Measurements from ENCODE around the gene POP4.

The POP4 gene

DNA sequence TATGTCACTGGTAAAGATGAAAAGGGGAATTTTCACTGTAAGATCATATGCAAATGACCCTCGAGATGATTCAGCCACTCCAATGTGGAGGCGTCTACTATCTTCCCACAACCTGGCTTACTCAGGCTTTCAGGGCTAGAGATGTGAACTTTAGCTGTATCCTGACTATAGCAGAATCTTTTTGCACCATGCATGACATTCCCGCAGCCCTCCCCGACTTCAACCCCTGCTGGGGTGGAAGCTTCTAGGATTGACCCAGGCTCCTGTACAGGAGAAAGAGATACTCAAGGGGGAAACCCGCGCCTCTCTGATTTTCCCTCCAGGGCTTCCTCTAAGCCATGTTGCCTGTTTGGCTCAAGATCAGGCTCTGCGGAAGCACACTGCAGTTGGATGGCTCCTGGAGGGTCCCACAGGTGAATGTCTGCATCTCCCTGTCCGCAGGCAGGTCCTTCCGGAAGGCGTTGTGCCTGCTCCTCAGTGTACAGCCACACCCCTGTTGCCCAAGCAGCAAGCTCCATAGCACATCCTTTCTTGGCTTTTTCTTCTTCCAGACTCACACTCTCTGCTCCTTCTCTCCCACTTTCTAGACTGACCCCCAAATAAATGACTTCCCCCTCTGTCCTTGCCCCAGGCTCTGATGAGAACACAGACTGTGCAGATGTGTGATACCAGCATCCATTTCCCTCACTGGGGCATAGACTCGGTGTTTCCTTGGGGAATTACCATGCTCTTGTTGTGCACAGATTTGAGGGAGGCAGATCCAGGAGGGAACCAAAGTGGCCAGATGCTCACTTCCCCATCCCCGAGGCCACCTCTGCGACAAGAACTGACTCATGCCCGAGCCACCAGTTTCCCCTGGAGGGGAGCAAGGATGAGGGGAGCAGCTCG is 29.1 kb upstream of the POP4 start:
- DNase-seq (ENCODE audit: low spot score): no peak

DNA sequence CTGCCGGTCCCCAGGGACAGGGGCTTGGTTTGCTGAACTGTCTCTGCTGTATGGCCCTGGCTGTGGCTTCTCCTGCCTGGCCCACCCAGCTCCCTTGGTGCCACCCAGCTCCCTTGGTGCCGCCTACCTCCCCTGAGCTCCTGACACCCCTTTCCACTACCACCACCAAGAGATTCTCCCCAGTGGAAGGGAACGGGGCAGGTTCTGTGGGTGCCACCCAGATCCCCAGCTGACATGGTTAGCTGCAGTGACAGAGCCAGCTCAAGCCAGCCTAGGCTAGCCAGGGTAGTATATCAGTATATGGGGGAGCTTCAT is 28.5 kb upstream of the POP4 start:
- DNase-seq (ENCODE audit: low spot score): no peak

DNA sequence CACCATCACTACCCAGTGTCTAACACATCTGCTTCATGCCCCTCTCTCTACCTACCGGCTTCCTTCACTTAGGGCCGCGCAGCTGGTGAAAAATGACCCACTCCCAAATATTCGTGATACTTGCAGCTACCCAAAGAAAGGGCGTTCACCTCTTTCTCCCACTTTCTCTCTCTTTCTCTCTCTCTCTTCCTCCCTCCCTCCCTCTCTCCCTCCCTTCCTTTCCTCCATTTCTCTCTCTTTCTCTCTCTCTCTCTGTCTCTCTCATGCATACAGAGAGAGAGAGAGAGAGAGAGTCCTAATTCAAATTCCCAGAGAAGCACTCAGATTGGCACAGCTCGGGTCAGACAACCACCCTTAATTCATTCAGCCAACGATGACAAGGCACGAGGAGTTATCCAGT is 27.7 kb upstream of the POP4 start:
- DNase-seq (ENCODE audit: low spot score): no peak

DNA sequence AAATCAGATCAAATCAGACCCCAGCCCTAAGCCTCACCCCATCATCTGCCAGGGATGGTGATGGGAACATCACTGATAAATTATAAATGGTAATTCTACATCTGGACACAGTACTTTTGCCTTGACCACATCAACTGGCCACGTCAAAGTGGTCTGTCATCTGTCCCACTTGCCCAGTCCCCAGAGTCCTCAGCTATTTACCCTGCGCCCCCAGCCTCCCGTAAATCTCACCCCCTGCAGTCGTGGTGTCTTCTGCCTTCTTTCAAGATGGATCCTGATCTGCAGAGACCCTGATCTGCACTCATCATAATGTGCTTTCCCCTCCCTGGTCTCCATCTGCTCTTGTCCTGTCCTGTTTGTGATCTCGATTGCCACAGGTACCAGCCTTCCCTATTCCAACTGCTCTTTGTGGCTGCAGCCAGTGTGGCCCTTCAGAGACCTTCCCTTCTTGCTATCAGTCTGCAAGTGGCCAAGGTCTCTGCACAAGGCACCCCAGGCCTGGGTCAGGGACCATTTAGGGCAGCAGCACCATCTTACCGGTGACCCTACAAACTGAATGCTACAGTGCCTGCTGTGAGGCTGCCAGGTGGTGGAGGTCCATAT is 26.7 kb upstream of the POP4 start:
- no peak for DNase-seq (ENCODE audit: low spot score)

DNA sequence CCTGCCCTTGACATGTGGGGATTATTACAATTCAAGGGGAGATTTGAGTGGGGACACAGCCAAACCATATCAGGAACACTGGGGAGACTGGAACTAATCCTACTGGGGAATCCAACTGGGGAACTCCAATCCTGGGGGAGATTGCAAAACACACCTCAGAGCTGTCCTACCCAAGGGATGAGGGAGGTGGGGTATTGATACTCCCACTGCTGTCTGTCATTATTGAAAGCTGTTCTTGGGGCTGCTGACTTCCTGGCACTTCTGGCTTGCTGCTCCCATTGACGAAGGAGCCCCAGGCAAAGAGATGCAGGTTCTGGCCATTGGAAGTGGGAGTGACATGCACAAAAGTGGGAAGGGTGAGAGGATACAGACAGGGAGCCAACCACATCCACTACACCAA is 24.7 kb upstream of the POP4 start:
- DNase-seq (ENCODE audit: low spot score): no peak

DNA sequence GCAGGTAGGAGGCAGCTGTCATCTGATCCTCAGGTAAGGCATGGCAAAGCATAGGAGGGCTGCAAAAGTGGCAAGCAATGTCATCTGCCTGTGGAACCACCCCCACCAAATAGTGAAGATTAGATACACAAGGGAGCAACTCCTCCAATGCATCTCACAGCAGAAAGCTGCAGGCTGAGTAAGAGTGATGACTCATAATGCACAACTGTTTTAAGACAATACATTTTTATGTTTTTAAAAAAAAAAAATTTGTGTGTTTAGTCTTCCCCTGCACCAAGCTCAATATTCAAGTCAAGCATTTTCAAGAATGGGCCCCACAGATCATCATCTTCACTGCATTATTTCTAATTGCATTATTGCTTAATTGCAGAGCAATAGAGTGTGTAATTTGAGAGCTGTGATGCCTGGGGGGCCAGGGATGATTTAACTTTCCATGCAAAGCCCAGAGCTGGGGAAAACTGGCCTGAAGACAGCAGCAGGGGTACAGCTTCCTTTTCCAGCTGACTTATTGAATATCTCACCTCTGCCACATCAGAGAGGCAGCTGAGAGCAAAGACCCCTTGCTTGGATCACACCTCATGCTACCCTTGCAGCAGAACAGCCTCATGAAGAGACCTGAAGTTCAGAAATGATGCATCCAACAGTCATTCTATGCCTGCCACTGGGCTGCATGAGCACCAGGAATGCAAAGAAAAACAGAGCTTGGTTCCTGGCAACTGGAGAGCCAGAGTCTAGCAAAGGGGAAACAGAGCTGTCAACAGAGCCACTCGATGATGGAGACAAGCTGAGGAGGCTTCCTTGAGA is 22.7 kb upstream of the POP4 start:
- DNase-seq (ENCODE audit: low spot score): peak; percentile 30

DNA sequence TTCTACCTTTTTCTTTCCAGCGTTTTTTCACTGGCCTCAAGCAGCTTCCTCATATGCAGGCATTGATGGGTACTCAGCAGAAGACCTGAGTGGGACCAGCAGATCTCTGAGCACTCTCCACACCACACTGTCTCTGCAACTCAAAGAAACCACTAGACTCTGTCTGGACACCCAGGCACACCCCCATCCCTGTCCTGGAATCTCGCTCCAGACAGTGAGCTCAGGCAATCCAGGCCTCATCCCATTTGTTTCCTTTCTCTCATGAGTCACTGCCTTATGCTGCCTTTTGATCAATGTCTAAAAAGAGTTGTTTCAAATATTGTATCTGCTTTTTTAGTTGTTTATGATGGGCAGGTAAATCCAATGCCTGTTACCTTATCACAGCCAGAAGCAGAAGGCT is 19.7 kb upstream of the POP4 start:
- no peak for DNase-seq (ENCODE audit: low spot score)

DNA sequence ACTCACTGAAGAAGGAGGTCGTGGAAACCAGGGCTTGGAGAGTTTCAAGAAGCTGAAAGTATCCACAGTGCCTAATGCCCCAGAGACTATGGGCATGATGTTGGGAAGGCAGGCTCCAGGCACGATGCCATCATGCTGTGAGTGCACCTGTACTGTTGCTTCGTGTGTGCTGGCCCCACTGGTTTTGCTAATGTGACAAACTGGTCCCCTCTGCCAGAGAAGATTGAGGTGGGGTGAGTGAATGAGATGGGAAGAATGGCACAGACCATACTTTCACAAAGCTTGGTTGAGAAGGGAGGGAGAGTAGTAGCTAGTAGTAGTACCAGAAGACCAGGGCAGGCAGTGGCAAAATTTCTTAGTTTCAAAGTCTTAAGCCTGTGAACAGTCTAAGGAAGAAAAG is 19.0 kb upstream of the POP4 start:
- no peak for DNase-seq (ENCODE audit: low spot score)

DNA sequence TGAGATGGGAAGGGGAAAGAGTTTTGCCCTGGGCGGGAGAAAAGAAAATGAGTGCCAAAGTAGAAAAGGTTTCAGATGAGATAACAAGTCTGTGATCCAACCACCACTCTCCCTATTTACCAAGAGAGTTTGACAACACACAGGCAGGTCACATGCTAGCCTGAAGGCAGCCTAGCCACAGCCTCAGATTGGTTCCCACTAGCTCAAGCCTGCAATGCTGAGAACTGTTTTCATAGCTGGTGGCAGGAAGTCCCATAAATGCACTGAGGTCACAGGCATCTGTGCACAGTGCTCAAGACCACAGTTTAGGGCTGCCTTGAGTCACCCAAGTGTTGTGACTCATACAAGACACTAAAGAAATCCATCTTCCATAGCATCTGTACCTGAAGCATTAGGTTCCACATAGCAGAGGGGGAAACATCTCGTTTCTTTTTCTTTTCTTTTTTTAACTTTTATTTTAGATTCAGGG is 18.5 kb upstream of the POP4 start:
- DNase-seq (ENCODE audit: low spot score): peak; percentile 31

DNA sequence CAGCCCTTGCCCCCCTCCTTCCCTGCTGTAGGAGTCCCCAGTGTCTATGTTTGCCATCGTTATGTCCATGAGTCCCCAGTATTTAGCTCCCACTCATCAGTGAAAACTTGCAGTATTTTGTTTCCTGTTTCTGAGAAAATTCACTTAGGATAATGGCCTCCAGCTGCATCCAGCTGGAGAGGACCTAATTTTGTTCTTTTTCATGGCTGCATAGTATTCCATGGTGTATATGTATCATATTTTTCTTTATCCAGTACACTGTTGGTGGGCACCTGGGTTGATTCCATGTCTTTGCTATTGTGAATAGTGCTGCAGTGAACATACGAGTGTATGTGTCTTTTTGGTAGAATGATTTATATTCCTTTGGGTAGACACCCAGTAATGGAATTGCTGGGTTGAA is 18.0 kb upstream of the POP4 start:
- DNase-seq (ENCODE audit: low spot score): no peak

DNA sequence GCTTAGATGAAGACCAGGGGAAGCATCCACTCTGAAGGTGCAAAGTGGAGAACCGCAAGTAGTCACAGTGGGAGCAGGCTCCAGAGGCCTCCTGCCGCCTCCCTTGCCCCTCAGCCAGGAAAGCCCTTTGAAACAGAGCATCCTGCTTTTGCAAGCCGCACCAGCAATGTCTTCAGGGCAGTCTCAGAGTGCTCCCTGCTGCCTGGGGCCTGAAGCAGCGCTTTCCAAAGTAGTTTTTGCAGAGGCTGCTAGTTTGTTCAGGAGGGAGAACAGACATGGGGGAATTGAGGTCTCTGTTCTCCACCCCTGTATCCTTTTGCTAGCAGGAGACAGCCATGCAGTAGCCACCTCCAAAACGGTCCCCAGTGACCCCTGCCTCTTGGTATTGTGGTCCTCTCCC is 15.8 kb upstream of the POP4 start:
- no peak for DNase-seq (ENCODE audit: low spot score)

DNA sequence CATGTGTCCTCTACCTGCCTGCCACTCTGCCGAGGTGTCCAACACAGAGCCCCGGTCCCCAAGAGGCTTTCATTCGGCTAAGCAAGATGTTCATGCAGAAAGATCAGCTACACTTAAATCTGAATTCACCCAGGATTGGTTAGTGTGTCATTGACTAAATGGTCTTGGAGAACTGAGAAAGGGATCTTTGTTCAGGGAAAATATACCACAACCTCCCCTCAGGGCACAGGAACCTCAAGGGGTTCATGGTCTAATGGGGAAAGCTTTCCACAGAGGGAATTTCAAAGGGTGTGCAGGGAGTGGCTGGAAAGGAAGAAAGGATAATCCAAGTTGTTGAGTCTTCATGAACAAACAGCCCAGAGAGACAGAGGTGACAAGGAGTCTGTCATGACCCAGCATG is 14.4 kb upstream of the POP4 start:
- no peak for DNase-seq (ENCODE audit: low spot score)

DNA sequence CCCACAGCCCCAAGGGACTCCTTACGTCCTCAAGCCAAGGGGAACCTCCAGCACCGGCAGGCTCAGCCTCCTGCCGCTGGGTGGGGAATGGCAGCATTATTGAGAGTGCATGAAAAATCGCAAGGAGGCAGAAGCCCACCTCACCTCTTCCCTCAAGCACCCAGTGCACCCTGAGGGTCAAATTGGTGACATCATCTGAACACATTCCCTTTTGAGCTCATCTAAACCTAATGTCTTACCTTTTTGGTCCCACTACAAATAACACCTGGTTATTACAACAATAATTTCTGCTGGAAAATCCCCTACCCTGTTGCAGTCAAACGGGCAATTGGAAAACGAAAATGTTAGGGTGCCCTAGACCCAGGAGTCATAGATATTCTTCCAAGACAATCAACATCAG is 12.2 kb upstream of the POP4 start:
- no peak for DNase-seq (ENCODE audit: low spot score)

DNA sequence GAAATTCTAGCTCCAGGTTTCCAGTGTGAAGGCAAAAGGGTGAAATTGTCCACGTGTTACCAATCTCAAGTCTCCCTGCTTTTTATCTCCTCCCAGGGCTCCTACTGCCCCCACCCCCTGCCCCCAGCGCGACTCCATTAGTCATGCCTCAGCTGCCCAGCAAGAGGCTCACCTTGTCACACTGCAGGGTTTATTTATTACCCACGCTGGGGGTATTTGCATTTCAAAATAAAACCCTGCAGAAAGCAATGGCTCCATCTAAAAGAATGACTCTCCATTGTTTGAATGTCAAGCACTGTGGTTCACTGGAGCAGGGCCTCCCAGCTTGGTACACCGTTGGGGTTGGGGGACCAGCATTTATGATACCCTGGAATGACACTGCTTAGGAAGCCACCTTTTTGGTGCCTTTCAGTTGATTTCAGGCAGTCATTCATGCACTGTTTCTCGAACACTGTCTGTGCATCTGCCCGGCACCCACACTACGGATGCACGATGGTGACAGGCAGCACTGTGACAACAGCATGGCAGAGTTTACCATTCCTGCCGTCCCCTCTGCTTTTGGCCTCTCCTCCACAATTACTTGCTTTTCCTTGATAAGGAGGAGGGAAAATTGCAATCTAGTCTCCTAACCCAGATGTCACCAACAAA is 9.9 kb upstream of the POP4 start:
- DNase-seq (ENCODE audit: low spot score): no peak

DNA sequence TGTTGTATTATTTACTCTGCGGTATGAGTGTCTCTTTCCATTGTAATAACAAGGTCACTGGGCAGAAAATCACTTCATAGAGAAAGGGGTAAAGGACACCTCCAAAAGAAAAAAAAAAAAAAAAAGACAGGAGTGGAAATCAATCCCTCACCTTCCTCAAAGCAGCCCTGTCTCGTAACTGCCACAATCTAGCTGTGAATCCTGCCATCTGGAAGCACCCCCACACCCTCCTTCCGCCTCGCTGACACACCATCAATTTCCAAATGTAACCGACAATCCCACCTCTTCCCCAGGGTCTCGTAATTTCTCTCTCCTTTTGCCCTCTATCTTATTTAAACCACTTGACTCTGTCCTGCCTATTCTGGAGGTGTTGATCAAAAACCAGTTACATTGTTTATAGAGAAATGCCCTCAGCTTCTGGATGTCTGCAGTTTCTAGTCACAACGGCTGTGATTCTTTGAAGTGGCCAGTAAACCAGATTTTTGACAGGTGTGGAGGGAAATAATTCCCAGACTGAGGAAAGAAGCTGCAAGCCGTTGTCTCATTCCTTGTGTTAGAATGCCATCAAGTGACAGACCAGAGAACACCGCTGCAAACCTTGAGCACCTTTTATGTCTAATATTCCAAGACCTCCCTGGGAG is 9.1 kb upstream of the POP4 start:
- peak; percentile 17 for DNase-seq (ENCODE audit: low spot score)

DNA sequence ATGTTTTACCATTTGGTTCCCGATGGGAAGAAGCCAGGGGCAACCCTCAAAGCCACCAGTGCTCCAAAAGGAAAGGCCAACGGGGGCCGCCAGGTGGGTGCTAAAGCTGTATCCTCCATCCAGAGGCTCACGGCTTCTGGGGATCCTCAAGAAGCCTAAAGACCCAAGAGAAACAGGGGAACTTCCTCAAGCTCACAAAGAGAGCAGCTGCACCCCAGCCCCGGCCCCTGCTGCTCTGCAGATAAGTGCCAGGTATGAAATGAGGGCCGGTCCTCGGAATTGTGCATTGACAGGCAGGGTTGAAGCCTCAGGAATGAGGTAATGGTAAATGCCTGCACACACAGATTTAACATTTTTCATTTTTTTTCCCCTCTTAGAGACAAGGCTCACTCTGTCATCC is 8.0 kb upstream of the POP4 start:
- DNase-seq (ENCODE audit: low spot score): no peak

DNA sequence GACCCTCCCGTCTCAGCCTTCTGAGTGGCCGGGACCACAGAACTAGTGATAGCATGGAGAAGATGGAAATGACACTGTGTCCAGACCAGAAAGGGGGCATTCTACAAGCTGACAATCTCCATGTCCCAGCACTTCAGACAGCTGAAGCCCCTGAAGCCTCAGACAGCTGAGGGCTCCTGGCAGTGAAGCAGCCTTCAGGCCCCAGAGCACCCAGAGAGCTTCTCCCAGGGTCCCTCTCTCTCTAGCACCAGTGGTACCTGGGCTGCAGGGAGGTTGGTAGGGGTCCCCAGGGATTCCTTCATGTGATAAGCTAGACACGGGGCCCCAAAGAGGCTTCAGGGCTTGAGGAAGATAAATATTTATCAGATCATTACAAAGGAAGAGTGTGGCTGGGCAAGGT is 7.6 kb upstream of the POP4 start:
- DNase-seq (ENCODE audit: low spot score): no peak

DNA sequence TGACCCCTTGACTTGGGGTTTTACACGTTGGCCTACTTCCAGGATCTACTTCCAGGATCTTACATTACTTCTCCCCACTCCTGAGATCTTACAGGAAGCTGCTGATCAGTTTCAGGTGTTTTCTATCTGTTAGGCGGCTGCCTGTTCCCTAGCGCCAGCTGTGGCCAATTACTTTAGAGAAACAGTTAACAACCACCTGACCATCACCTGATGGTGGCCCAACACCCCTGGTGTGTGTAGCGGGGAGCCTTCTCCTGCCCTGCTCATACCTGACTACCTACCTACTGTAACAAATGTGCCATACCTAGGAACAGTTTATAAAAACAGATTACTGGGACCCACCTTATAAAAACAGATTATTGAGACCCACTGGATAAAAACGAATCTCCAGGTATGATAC is 2.8 kb upstream of the POP4 start:
- DNase-seq (ENCODE audit: low spot score): no peak

DNA sequence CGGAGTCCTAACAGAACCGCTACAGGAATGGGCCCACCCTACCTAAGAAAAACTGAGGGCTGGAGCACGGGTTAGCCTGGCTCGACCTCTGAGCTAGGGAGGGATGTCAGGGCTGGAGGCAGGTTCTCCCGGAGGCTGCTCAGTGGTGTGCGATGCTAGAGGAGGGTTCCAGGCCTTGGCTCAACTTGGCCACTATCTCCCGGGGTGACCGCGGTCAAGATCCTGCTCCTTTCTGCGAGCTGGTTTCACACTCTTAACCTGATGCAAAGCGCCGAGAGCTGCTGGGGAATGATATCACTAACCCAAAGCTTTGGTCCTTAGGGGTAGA is 301 bp downstream of the POP4 start:
- no peak for DNase-seq (ENCODE audit: low spot score)

DNA sequence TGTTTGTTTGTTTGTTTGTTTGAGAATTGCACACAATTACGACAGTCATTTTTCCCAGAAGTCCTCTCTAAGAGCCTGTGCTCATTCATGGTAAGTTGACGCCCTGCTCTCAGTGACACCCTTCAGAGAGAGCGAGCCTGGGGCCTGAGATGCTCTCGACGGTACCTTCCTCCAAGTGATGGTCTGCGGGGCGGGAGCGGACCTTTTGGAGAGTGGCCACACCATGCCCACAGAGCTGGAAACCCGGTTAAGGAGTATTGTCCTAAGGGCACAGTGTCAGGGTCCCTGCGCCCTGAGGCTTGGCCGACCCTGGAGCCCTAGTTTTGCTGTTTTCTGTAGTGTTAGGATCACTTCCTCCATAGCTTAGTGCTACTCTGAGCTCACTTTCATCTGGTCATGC is 3.6 kb downstream of the POP4 start:
- DNase-seq (ENCODE audit: low spot score): no peak

DNA sequence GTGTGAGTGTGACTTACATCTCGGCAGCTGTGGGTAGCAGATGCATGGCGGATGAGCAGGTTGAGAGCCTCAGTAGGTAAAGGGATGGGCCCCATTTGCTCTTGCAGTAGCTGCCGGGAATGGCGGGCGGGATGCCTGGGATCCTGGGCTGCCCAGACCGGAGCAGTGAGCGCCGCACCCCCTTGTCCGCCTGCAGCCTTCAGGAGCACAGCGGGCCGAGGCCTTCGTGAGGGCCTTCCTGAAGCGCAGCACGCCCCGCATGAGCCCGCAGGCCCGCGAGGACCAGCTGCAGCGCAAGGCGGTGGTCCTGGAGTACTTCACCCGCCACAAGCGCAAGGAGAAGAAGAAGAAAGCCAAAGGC is 4.1 kb downstream of the POP4 start:
- DNase-seq (ENCODE audit: low spot score): no peak

DNA sequence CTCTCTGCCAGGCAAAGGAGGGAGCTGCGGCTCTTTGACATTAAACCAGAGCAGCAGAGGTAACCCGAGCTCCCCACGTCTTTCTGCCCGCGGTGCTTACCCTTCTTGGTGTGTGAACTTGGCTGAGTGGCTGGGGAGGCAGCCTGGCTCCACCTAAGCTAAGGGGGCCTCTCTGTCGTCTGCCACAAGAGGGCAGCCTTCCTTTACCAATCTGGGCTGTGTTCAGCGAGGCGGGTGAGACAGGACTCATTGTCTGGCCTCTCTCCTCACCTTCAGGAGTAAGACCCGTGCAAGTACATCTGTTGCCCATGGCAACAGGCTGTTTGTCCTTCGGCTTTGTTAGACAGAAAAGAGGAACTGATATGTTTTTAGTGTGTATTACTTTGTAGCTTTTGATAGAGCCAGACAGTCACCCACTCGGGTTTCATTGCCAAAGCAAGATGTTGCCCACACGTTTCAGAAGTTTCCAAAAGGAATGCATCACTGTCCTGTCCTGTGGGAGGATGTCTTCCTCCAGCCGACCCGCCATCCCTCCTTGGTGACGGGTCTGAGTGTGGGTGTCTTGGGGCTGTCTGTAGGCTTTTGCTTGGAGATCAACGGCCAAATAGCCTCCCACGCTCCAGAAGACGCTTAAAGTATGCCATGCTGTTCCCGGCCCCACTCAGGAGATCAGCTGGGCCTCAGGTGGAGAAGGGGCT is 4.6 kb downstream of the POP4 start:
- DNase-seq (ENCODE audit: low spot score): peak; percentile 76
